GM10248 (cell line): ENCODE results near the gene GALNT6.
"Not testable (repeated sequence)": the region's sequence is repeated elsewhere in the genome, so short reads cannot be mapped to it uniquely, and the experiment has no call there.

Experiments used
- CTCF ChIA-PET: fragments of 300-600 bp; sonication (Branson Sonifier 250); formaldehyde crosslinking; extraction: SDS; loops from one replicate; lab custom pipeline; 2021; ENCODE audit warnings: antibody characterized with exemption; lab: Yijun Ruan, JAX
- POLR2A ChIA-PET: fragments of 350-650 bp; sonication (Branson Sonifier 250); formaldehyde crosslinking; extraction: SDS; loops from one replicate; lab custom pipeline; 2020; ENCODE audit warnings: antibody characterized with exemption; lab: Yijun Ruan, JAX
- DNase-seq: peaks from one replicate; pipeline ENCODE4 v3.0.0; 2012; ENCODE audit errors: extremely low spot score
- CTCF ChIP-seq: IDR thresholded peaks from 2 replicates; pipeline ENCODE4 v1.5.1; 2012; ENCODE audit warnings: mild to moderate bottlenecking, low read depth; ENCODE audit errors: extremely low read depth, missing control alignments, control extremely low read depth

The GALNT6 gene

GRCh38 chr12:51321882-51322281 is 69.3 kb downstream of the GALNT6 start:
- POLR2A ChIA-PET = interaction anchor here (0.6 kb wide), 1 partner anchor 44 kb away, joined by 3 read pairs; no protein-coding TSS in a partner anchor
- DNase-seq = no peak
- TF ChIP-seq CTCF = no peak
- CTCF ChIA-PET = interaction anchor here (1.2 to 8.4 kb wide), 2 partner anchors 15 to 18 kb away, joined by 3 to 54 read pairs; no protein-coding TSS in a partner anchor

GRCh38 chr12:51320695-51321320 is 70.4 kb downstream of the GALNT6 start:
- ChIA-PET POLR2A (interaction anchor here (0.6 kb wide), 1 partner anchor 67 kb away, joined by 3 read pairs; no protein-coding TSS in a partner anchor), CTCF (interaction anchor here (1.1 to 8.4 kb wide), 6 partner anchors 9 to 51 kb away, joined by 3 to 54 read pairs (median 3); partner anchors contain the start of gene SMAGP)
- no peak for DNase-seq
- no peak for TF ChIP-seq CTCF

GRCh38 chr12:51320311-51320694 is 70.9 kb downstream of the GALNT6 start:
- no peak for TF ChIP-seq CTCF
- CTCF ChIA-PET = interaction anchor here (1.1 to 8.4 kb wide), 5 partner anchors 10 to 51 kb away, joined by 3 to 54 read pairs (median 3); partner anchors contain the start of gene SMAGP
- no peak for DNase-seq
- POLR2A ChIA-PET = interaction anchor here (0.6 kb wide), 1 partner anchor 68 kb away, joined by 3 read pairs; no protein-coding TSS in a partner anchor

GRCh38 chr12:51318846-51319599 is 72.2 kb downstream of the GALNT6 start:
- peak; percentile 40 for DNase-seq
- TF ChIP-seq CTCF = no peak
- ChIA-PET POLR2A (no interaction called here), CTCF (interaction anchor here (1.4 to 8.4 kb wide), 4 partner anchors 10 to 66 kb away, joined by 3 to 54 read pairs (median 6); no protein-coding TSS in a partner anchor)

GRCh38 chr12:51318057-51318806 is 73.0 kb downstream of the GALNT6 start:
- DNase-seq, POLR2A ChIA-PET: not testable (repeated sequence)
- CTCF ChIA-PET = interaction anchor here (1.5 to 8.4 kb wide), 3 partner anchors 9 to 65 kb away, joined by 5 to 54 read pairs (median 8); no protein-coding TSS in a partner anchor

GRCh38 chr12:51311389-51311788 is 79.8 kb downstream of the GALNT6 start:
- ChIA-PET CTCF (interaction anchor here (0.7 to 1.4 kb wide), 4 partner anchors 9 to 67 kb away, joined by 3 to 6 read pairs (median 3); no protein-coding TSS in a partner anchor), POLR2A (no interaction called here)
- DNase-seq = no peak
- TF ChIP-seq CTCF = no peak
